ENCODE data around the gene DNAH9. TPM values are rescaled to one million over a fixed set of nuclear protein-coding genes. Genes with fewer than 3 reads are reported as not detected.
A peak's percentile ranks its signal among the peaks of the same experiment; 100 is the strongest.

The DNAH9 gene
- total RNA-seq, 1 donor from 2014 or later: under 0.01 TPM

GRCh38 chr17:11644265-11645212 is 46.3 kb downstream of the DNAH9 start:
- peak; percentile 30 to 51 for DNase-seq (ENCODE audit: low read depth in 2 of 2)

- no peak for DNase-seq (ENCODE audit: low read depth in 2 of 2)
These were observed 47.2 kb downstream of the DNAH9 start for GRCh38 chr17:11645426-11645825.

- DNase-seq (ENCODE audit: low read depth in 2 of 2): no peak
These were observed 52.8 kb downstream of the DNAH9 start for GRCh38 chr17:11651089-11651488.

- DNase-seq (ENCODE audit: low read depth in 2 of 2): no peak
These were observed 70.3 kb downstream of the DNAH9 start for GRCh38 chr17:11668618-11669017.

- DNase-seq (ENCODE audit: low read depth in 2 of 2): no peak
These were observed 72.9 kb downstream of the DNAH9 start for GRCh38 chr17:11671126-11671525.

GRCh38 chr17:11682646-11683045 is 84.4 kb downstream of the DNAH9 start:
- DNase-seq (ENCODE audit: low read depth in 2 of 2): no peak

GRCh38 chr17:11690681-11691080 is 92.4 kb downstream of the DNAH9 start:
- no peak for DNase-seq (ENCODE audit: low read depth in 2 of 2)

- DNase-seq (ENCODE audit: low read depth in 2 of 2): no peak
These were observed 94.4 kb downstream of the DNAH9 start for GRCh38 chr17:11692688-11693087.

- DNase-seq (ENCODE audit: low read depth in 2 of 2): no peak
These were observed 95.0 kb downstream of the DNAH9 start for GRCh38 chr17:11693284-11693683.

- no peak for DNase-seq (ENCODE audit: low read depth in 2 of 2)
These were observed 102.4 kb downstream of the DNAH9 start for GRCh38 chr17:11700668-11701067.

GRCh38 chr17:11701911-11702310 is 103.6 kb downstream of the DNAH9 start:
- DNase-seq (ENCODE audit: low read depth in 2 of 2): no peak

GRCh38 chr17:11704041-11704440 is 105.8 kb downstream of the DNAH9 start:
- no peak for DNase-seq (ENCODE audit: low read depth in 2 of 2)

GRCh38 chr17:11705111-11705510 is 106.8 kb downstream of the DNAH9 start:
- no peak for DNase-seq (ENCODE audit: low read depth in 2 of 2)

GRCh38 chr17:11707586-11707985 is 109.3 kb downstream of the DNAH9 start:
- no peak for DNase-seq (ENCODE audit: low read depth in 2 of 2)

- DNase-seq (ENCODE audit: low read depth in 2 of 2): no peak
These were observed 114.2 kb downstream of the DNAH9 start for GRCh38 chr17:11712456-11712855.

GRCh38 chr17:11719203-11719602 is 120.9 kb downstream of the DNAH9 start:
- DNase-seq (ENCODE audit: low read depth in 2 of 2): no peak

GRCh38 chr17:11719856-11720255 is 121.6 kb downstream of the DNAH9 start:
- no peak for DNase-seq (ENCODE audit: low read depth in 2 of 2)

GRCh38 chr17:11720816-11721215 is 122.5 kb downstream of the DNAH9 start:
- no peak for DNase-seq (ENCODE audit: low read depth in 2 of 2)

GRCh38 chr17:11730747-11731146 is 132.5 kb downstream of the DNAH9 start:
- DNase-seq (ENCODE audit: low read depth in 2 of 2): no peak

GRCh38 chr17:11736613-11737312 is 138.5 kb downstream of the DNAH9 start:
- no peak for DNase-seq (ENCODE audit: low read depth in 2 of 2)

GRCh38 chr17:11737313-11737679 is 139.0 kb downstream of the DNAH9 start:
- DNase-seq (ENCODE audit: low read depth in 2 of 2): no peak

GRCh38 chr17:11738151-11738550 is 139.9 kb downstream of the DNAH9 start:
- DNase-seq (ENCODE audit: low read depth in 2 of 2): no peak

GRCh38 chr17:11739351-11739750 is 141.1 kb downstream of the DNAH9 start:
- no peak for DNase-seq (ENCODE audit: low read depth in 2 of 2)

All from dermis microvascular lymphatic vessel endothelial cell (primary cell).